Activated B cell treated with CpG ODN at 0.5 μM for 24 hours (primary cell): Measurements from ENCODE around the gene TBL1X. TPM values are rescaled to one million over a fixed set of nuclear protein-coding genes. Genes with fewer than 3 reads are reported as not detected.

Experiments
- ATAC-seq: fragments of 200-7000 bp; cut with Tn5 transposase; one replicate; pipeline ENCODE4 v1.10.0; 2021; ENCODE audit warnings: low read depth, mild to moderate bottlenecking, moderate library complexity
- CTCF ChIA-PET: fragments of 350-600 bp; sonication (Branson Sonifier 250); formaldehyde crosslinking; loops from one replicate; lab custom pipeline; 2021; ENCODE audit warnings: antibody characterized with exemption; lab: Charles Lee
- POLR2A ChIA-PET: fragments of 350-600 bp; sonication (Branson Sonifier 250); formaldehyde crosslinking; loops from one replicate; lab custom pipeline; 2021; ENCODE audit warnings: antibody characterized with exemption; lab: Charles Lee
- DNase-seq: peaks from one replicate; pipeline ENCODE4 v3.0.0; 2022
- H3K27ac Mint-ChIP-seq: one replicate; pipeline ENCODE4 v1.8.0; 2020; ENCODE audit warnings: mixed read lengths
- H3K27me3 Mint-ChIP-seq: one replicate; pipeline ENCODE4 v1.8.0; 2021; ENCODE audit warnings: mixed read lengths
- H3K36me3 Mint-ChIP-seq: one replicate; pipeline ENCODE4 v1.8.0; 2021; ENCODE audit warnings: low read depth, mixed read lengths
- H3K4me1 Mint-ChIP-seq: one replicate; pipeline ENCODE4 v1.8.0; 2021; ENCODE audit warnings: mixed read lengths
- H3K4me3 Mint-ChIP-seq: one replicate; pipeline ENCODE4 v1.8.0; 2020; ENCODE audit warnings: mild to moderate bottlenecking, mixed read lengths
- H3K9me3 Mint-ChIP-seq: one replicate; pipeline ENCODE4 v1.8.0; 2020; ENCODE audit warnings: mixed read lengths
- CTCF ChIP-seq: fragments of 200-600 bp; IDR thresholded peaks from one replicate; pipeline ENCODE4 v1.8.0; 2022; ENCODE audit warnings: antibody characterized with exemption, mild to moderate bottlenecking
- intact Hi-C: fragments of 100-400 bp; cut with micrococcal nuclease; formaldehyde crosslinking; loops from one replicate; pipeline ENCODE4 v1.15.1; 2024
- total RNA-seq: library from RNA; stranded (reverse); gene quantifications from 2 replicates; pipeline ENCODE4 v1.2.3, GENCODE V29; 2022

Gene TBL1X
- total RNA-seq, 1 donor from 2014 or later = 38.5 TPM

GRCh38 chrX:9770319-9770718 is 305.5 kb downstream of the TBL1X start:
- ATAC-seq = no peak
- intact Hi-C loops = no loop called here

GRCh38 chrX:9772943-9773342 is 308.1 kb downstream of the TBL1X start:
- peaks cover 7% of the 10 kb centered on the region for H3K27me3 Mint-ChIP-seq
- no peaks in the 10 kb centered on the region for H3K9me3 Mint-ChIP-seq
- ChIA-PET CTCF (no interaction called here), POLR2A (no interaction called here)
- TF ChIP-seq CTCF = no peak
- no peaks in the 10 kb centered on the region for H3K36me3 Mint-ChIP-seq
- H3K27ac Mint-ChIP-seq = no peak overlapping the region
- no peak overlapping the region for H3K4me3 Mint-ChIP-seq
- no peaks in the 10 kb centered on the region for H3K4me1 Mint-ChIP-seq
- no peak for DNase-seq
- intact Hi-C loops = no loop called here
- ATAC-seq = no peak

More at GRCh38 chrX:9770319-9770718, 305.5 kb downstream of the TBL1X start:
- Mint-ChIP-seq H3K27me3 (peaks cover 6% of the 10 kb centered on the region), H3K36me3 (no peaks in the 10 kb centered on the region), H3K4me1 (no peaks in the 10 kb centered on the region), H3K27ac (no peak overlapping the region), H3K4me3 (no peak overlapping the region), H3K9me3 (no peaks in the 10 kb centered on the region)
- ChIA-PET POLR2A (no interaction called here), CTCF (no interaction called here)
- no peak for DNase-seq
- no peak for TF ChIP-seq CTCF

GRCh38 chrX:9775930-9776329 is 311.1 kb downstream of the TBL1X start:
- H3K9me3 Mint-ChIP-seq = no peaks in the 10 kb centered on the region
- no peak overlapping the region for H3K4me3 Mint-ChIP-seq
- no peaks in the 10 kb centered on the region for H3K36me3 Mint-ChIP-seq
- ChIA-PET CTCF (no interaction called here), POLR2A (no interaction called here)
- no peak for TF ChIP-seq CTCF
- peaks cover 7% of the 10 kb centered on the region for H3K27me3 Mint-ChIP-seq
- no peaks in the 10 kb centered on the region for H3K4me1 Mint-ChIP-seq
- DNase-seq (no peak), ATAC-seq (no peak)
- H3K27ac Mint-ChIP-seq = no peak overlapping the region
- intact Hi-C loops = no loop called here

GRCh38 chrX:9781941-9782340 is 317.1 kb downstream of the TBL1X start:
- DNase-seq (no peak), ATAC-seq (no peak)
- Mint-ChIP-seq H3K36me3 (no peaks in the 10 kb centered on the region), H3K4me3 (no peak overlapping the region), H3K27ac (no peak overlapping the region), H3K4me1 (peaks cover under 1% of the 10 kb centered on the region), H3K27me3 (peaks cover 3% of the 10 kb centered on the region), H3K9me3 (no peaks in the 10 kb centered on the region)
- no peak for TF ChIP-seq CTCF
- intact Hi-C loops = no loop called here
- ChIA-PET CTCF (no interaction called here), POLR2A (no interaction called here)

- H3K4me3 Mint-ChIP-seq = no peak overlapping the region
- POLR2A ChIA-PET = no interaction called here
- H3K27me3 Mint-ChIP-seq = peaks cover 11% of the 10 kb centered on the region
- DNase-seq (no peak), ATAC-seq (no peak)
- TF ChIP-seq CTCF = no peak
- H3K36me3 Mint-ChIP-seq = no peaks in the 10 kb centered on the region
- H3K4me1 Mint-ChIP-seq = peaks cover 2% of the 10 kb centered on the region
- CTCF ChIA-PET = no interaction called here
- no peaks in the 10 kb centered on the region for H3K9me3 Mint-ChIP-seq
- intact Hi-C loops = no loop called here
- H3K27ac Mint-ChIP-seq = no peak overlapping the region
These were observed 319.5 kb downstream of the TBL1X start for GRCh38 chrX:9784332-9784731.
